Tibial artery (tissue), 4 donors: ENCODE data around the gene ATP9B.

ENCODE experiments used
- DNase-seq, 2 donors: peaks; one replicate each; pipeline ENCODE4 v3.0.0-alpha.2; 2019
- H3K27ac ChIP-seq, 2 donors: fragments of 200-600 bp; sonication (generic) in 1 of 2; 1 replicate in 1 of 2; 2 replicates in 1 of 2; pipeline ENCODE4 v1.5.1; 2018 to 2019; ENCODE audit warnings: mild to moderate bottlenecking in 1 of 2
- H3K27me3 ChIP-seq, 2 donors: fragments of 200-600 bp; sonication (generic) in 1 of 2; one replicate each; pipeline versions ENCODE4 v1.5.1 to v1.6.0; 2016 to 2019
- H3K36me3 ChIP-seq, 3 donors: fragments of 200-600 bp; sonication (generic) in 2 of 3; one replicate each; pipeline ENCODE4 v1.5.1; 2016 to 2019; ENCODE audit warnings: mild to moderate bottlenecking in 2 of 3
- H3K4me1 ChIP-seq, 4 donors: fragments of 200-600 bp; sonication (generic) in 2 of 4; 1 replicate in 3 of 4; 2 replicates in 1 of 4; pipeline ENCODE4 v1.5.1; 2016 to 2019
- H3K4me3 ChIP-seq, 2 donors: fragments of 200-600 bp; sonication (generic) in 1 of 2; 1 replicate in 1 of 2; 2 replicates in 1 of 2; pipeline ENCODE4 v1.5.1; 2018 to 2019; ENCODE audit warnings: mild to moderate bottlenecking in 2 of 2
- H3K9me3 ChIP-seq, 3 donors: fragments of 200-600 bp; sonication (generic) in 1 of 3; one replicate each; pipeline ENCODE4 v1.5.1; 2016 to 2019
- CTCF ChIP-seq, 2 experiments: fragments of 200-600 bp in 1 of 2; fragments of 450-650 bp in 1 of 2; IDR thresholded peaks; one replicate each; pipeline ENCODE4 v1.5.1; 2017 to 2019; ENCODE audit warnings: antibody characterized with exemption in 2 of 2, mild to moderate bottlenecking in 1 of 2, moderate library complexity in 1 of 2
- intact Hi-C: fragments of 100-400 bp; cut with DNase I; formaldehyde crosslinking; loops from one replicate; pipeline ENCODE4 v1.15.0; 2023; ENCODE audit warnings: low total_unique reads

ATP9B gene

GRCh38 chr18:79355433-79356335 lies 286.5 kb downstream of the ATP9B start:
- no peak overlapping the region for H3K4me3 ChIP-seq
- no peaks in the 10 kb centered on the region for H3K9me3 ChIP-seq
- no peak for TF ChIP-seq CTCF (IDR thresholded peaks at IDR 0.05)
- DNase-seq, result no peak
- no peak overlapping the region for H3K27ac ChIP-seq
- H3K27me3 ChIP-seq, result no peaks in the 10 kb centered on the region
- H3K4me1 ChIP-seq, result no peaks in the 10 kb centered on the region
- peaks cover 19 to 59% (median 19%) of the 10 kb centered on the region in 3 donors for H3K36me3 ChIP-seq
- intact Hi-C loops, result no loop called here

- Histone ChIP-seq H3K9me3 (no peaks in the 10 kb centered on the region), H3K27ac (no peak overlapping the region), H3K4me1 (no peaks in the 10 kb centered on the region), H3K36me3 (peaks cover 25 to 60% (median 27%) of the 10 kb centered on the region in 3 donors), H3K27me3 (no peaks in the 10 kb centered on the region), H3K4me3 (no peak overlapping the region)
- no peak for DNase-seq
- TF ChIP-seq CTCF (IDR thresholded peaks at IDR 0.05), result no peak
- intact Hi-C loops, result no loop called here
Observed at GRCh38 chr18:79356435-79356834, 287.2 kb downstream of the ATP9B start.

GRCh38 chr18:79360933-79361332 lies 291.7 kb downstream of the ATP9B start:
- H3K36me3 ChIP-seq, result peaks cover 35 to 60% (median 37%) of the 10 kb centered on the region in 3 donors
- no peaks in the 10 kb centered on the region for H3K27me3 ChIP-seq
- no peak for TF ChIP-seq CTCF (IDR thresholded peaks at IDR 0.05)
- H3K4me1 ChIP-seq, result no peaks in the 10 kb centered on the region
- no peak for DNase-seq
- H3K9me3 ChIP-seq, result no peaks in the 10 kb centered on the region
- no peak overlapping the region for H3K27ac ChIP-seq
- intact Hi-C loops, result no loop called here
- no peak overlapping the region for H3K4me3 ChIP-seq

- Histone ChIP-seq H3K4me1 (no peaks in the 10 kb centered on the region), H3K9me3 (no peaks in the 10 kb centered on the region), H3K4me3 (no peak overlapping the region), H3K27me3 (no peaks in the 10 kb centered on the region), H3K27ac (no peak overlapping the region), H3K36me3 (peaks cover 35 to 68% (median 37%) of the 10 kb centered on the region in 3 donors)
- no peak for DNase-seq
- no peak for TF ChIP-seq CTCF (IDR thresholded peaks at IDR 0.05)
- intact Hi-C loops, result no loop called here
Observed at GRCh38 chr18:79361766-79362522, 292.8 kb downstream of the ATP9B start.

- DNase-seq, result no peak
- Histone ChIP-seq H3K36me3 (peaks cover 17 to 55% (median 20%) of the 10 kb centered on the region in 3 donors), H3K27ac (no peak overlapping the region), H3K9me3 (no peaks in the 10 kb centered on the region), H3K27me3 (no peaks in the 10 kb centered on the region), H3K4me3 (no peak overlapping the region), H3K4me1 (no peaks in the 10 kb centered on the region)
- TF ChIP-seq CTCF (IDR thresholded peaks at IDR 0.05), result no peak
- intact Hi-C loops, result no loop called here
Observed at GRCh38 chr18:79365701-79366100, 296.5 kb downstream of the ATP9B start.
